NAMALWA (cell line): ENCODE results near the gene UBE2E3.
A peak's percentile ranks its signal among the peaks of the same experiment; 100 is the strongest.
"Not testable (repeated sequence)": the region's sequence is repeated elsewhere in the genome, so short reads cannot be mapped to it uniquely, and the experiment has no call there.

Experiments
- DNase-seq: peaks from one replicate; pipeline ENCODE4 v3.0.0-alpha.2; 2015; ENCODE audit warnings: low spot score

UBE2E3 gene

DNA sequence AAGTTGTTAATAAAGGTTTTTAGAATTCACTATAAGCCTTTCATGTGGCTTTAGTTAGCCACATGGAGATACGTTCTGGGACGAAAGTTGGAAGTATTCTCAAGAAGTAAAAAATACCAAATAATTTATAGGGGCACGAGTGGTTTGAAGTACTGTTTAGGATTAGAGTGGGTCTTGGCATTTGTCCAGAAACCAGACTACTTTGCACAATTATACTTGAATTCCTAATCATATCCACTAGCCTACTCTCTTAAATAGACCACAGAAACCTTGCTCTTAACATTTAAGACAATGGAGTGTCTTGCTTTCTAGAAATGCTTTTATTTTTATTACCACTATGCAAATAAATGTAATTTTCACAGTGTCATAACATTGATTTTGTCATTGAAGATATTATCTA, 44.6 kb downstream of the UBE2E3 start:
- DNase-seq, result no peak

DNA sequence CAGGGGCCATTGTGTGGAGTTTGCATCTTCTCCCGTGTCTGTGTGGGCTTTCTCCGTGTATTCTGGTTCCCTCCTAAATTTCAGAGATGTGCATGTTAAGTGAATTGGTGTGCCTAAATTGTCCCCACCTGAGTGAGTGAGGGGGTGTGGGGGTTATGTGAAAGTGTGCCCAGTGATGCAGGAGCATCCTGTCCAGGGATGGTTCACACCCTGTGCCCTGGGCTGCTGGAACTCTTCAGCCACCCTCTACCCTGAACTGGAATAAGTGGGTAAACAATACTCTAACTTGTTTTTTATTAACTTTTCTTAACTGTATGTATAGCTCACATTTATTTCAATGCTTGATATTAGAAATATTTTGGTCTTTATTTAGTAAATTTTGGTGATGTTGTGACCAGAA, 56.0 kb downstream of the UBE2E3 start:
- DNase-seq, result no peak

DNA sequence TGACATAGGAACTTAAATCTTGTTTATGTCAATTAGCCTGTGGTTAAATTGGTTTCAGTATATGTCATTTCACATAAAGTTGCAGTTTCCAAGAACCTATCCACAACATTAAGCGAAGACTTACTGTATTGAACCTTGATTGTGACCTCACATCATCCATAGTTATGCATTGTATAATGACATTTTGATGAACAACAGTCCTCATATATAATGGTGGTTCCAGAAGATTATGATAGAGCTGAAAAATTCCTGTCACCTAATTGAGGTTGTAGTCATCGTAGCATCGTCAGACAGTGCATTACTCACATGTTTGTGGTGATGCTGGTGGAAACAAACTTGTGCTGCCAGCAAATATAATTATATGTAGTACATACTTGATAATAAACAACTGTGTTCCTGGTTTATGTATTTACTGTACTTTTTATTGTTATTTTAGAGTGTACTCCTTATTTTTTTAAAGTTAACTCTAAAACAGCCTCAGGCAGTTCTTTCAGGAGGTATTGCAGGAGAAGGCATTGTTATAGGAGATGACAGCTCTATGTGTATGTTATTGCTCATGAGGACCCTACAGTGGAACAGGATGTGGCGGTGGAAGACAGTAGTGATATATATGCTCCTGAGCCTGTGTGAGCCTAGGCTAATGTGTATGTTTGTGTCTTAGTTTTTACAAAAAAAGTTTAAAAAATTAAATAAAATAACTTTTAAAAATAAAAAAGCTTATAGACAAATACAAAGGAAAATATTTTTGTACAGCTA, 56.6 kb downstream of the UBE2E3 start:
- no peak for DNase-seq

DNA sequence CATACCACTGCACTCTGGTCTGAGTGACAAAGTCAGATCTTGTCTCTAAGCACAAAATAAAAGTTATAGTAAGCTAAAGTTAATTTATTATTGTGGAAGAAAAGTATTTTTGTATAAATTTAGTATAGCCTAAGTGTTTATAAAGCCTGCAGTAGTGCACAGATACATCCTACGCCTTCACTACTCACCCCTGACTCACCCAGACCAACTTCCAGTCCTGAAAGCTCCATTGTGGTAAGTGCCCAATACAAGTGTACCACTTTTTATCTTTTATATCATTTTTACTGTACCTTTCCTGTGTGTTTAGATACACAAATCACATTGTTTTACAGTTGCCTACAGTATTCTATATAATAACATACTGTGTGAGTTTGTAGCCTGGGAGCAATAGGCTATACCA, 57.5 kb downstream of the UBE2E3 start:
- no peak for DNase-seq

DNA sequence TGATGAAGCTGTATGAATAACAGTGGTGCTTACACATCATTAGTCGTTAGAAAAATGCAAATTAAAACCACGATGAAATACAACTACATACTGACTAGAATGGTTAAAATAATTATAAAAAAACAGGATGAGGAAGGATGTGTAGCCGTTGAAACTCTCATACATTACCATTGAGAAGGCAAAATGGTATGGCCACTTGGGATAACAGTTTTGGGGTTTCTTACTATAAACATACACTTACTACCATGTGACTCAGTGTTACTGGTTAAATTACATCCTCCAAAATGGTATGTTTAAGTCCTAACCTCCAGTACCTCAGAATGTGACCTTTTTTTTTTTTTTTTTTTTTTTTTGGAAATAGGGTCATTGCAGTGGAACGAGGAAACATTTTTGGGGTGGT, 58.4 kb downstream of the UBE2E3 start:
- no peak for DNase-seq

DNA sequence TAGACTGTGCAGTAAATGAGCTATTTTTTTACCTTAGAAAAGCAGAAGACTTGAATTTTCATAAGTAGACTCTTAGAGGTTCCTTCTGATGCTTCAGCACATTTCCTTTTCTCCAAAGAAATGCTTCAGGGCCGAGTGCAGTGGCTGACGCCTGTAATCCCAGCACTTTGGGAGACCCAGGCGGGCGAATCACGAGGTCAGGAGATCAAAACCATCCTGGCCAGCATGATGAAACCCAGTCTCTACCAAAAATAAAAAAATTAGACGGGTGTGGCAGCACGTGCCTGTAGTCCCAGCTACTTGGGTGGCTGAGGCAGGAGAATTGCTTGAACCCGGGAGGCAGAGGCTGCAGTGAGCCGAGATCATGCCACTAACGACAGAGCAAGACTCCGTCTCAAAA, 60.4 kb downstream of the UBE2E3 start:
- DNase-seq, result not testable (repeated sequence)

DNA sequence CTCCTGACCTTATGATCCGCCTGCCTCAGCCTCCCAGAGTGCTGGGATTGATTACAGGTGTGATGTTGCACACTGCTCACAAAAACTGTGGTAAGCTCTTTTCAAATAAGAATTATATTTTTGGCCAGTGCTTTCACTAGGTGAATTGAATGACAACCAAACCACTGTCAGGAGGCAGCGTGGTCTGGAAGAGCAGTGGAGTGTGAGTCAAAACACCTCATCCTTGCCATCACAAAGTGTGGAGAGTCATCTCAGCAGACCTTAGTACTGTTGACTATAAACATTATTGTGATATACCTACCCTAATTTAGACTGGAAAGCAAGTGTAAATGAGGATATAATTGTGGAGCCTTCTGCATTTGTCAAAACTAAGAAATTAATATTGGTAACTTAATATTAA, 61.3 kb downstream of the UBE2E3 start:
- DNase-seq, result no peak

DNA sequence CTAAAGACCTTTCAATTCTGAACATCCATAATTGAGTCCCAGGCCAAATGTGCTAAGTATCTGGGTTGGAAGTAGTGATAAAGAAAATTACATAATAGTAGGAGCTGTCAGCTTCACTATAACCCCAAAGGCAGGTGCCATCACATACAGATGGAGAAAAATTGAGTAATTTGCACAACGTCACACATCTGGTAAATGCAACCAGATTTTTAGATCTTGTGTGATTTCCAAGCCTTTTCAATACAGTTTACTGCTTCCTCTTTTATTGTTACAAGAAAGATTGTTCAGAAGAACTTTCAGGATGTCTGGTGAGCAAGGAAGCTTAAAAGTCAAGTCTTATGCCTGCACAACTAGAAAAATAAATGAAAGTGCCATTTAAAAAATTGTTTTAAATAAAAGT, 62.3 kb downstream of the UBE2E3 start:
- DNase-seq, result no peak

DNA sequence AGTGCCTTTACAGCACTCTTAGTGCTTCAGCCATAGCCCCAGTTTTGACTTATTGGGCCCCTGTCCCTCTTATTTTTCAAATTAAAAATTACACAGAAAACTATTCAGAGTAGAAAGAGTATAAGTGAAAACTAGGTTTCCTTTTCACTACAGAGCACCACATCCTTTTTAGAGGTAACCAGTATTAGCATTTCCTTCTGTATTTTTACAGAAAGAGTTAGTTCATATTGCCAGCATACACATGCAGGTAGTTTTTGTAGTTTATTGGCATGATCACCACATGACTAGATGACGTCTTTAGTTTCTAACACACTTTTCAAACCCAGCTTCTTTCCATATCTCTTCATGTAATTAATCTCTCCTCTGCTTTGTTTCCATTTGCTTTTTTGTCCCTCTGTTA, 66.4 kb downstream of the UBE2E3 start:
- no peak for DNase-seq

DNA sequence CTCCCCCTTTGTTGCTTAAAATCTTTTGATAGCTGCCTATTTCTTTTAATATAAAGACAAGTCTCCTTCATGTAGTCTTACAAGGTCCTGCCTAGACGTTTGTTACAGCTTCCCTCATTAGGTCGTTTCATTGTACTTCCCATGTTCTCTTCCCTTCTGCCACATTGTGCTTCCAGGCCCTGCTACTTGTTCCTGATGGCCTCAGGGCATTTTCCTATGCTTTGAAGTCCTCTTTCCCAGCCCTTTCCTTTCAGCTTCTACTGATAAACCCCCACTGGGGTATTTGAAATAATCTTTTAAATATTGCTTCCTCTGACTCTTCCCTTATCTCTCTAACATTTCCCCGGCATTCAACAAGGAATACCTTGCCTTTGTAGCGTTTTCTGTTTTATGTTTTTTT, 67.4 kb downstream of the UBE2E3 start:
- DNase-seq, result no peak

DNA sequence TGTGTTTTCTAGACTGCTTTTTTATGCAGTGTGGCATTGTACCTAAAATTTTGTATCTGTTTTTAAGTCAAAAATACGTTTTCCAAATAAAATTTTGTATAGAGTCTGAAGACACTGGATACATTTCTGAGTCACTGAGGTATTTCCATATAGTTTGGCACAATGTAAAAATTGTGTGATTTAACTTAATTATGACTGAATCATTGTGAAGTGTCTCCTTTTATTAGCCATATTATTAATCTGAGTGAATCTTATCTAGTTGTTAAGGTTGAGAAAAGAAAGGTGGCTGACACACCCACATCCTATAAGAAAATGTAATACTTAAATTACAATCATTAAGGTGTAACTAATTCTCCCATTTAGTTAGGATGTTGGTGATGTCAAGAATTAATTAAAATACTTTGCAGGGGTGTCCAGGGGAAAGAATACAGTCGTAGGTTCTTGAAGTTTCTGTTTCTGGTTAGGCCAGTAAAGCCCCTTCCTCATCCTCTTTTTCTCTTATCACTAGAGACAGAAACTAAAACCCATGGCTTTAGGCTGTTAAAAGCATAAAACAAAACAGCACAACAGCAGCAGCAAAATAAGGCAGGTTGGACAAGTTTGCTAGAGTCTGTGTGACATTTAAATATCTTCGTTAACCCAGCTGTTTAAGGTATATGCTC, 71.6 kb downstream of the UBE2E3 start:
- no peak for DNase-seq

DNA sequence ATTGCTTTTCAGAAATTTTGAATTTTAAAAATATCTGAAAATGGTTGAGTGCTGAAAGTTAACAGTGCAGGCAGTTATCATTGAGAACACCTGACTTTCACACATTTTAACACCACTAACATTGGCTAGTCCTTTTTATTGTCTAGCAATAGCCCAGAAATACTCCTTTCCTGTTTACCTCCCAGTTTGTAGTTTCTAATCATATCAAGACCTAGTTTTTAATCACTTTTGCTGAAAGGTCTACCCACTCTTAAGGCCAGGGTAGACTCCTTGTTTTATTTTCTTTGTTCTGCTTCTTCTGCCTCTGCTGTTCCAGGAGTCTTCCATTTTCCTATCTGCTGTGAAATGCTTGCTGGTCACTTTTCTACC, 72.1 kb downstream of the UBE2E3 start:
- no peak for DNase-seq

DNA sequence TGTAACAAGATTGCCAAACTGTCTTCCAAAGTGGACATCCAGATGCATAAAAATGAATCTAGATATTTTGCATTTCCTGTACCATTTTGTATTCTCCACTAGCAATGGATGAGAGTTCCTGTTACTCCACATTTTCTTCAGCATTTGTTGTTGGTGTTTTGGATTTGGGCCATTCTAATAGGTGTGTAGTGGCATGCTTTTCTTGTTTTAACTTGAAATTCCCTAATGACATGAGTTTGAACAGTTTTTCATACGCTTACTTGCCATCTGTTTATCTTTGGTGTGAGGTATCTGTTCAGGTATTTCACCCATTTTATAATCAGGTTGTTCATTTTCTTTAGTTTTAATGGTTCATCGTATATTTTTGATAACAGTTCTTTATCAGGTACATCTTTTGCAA, 73.9 kb downstream of the UBE2E3 start:
- DNase-seq, result no peak

DNA sequence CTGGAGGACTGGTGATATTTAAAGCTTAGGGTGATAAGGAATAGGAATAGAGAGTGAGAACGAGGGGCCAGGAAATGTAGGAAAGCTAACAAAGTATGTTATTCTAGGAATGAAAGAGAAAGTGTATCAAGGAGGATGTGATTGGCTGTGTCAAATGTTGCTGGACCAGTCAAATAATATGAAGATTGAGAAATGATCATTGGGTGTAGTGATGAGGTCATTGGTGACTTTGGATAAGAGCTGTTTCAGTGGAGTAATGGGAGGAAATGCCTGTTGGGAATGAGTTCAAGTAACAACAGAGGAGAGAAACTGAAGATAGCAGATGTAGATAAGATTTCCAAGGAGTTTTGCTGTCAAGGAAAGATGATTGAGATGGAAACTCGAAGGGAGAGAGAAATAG, 74.4 kb downstream of the UBE2E3 start:
- DNase-seq, result no peak

DNA sequence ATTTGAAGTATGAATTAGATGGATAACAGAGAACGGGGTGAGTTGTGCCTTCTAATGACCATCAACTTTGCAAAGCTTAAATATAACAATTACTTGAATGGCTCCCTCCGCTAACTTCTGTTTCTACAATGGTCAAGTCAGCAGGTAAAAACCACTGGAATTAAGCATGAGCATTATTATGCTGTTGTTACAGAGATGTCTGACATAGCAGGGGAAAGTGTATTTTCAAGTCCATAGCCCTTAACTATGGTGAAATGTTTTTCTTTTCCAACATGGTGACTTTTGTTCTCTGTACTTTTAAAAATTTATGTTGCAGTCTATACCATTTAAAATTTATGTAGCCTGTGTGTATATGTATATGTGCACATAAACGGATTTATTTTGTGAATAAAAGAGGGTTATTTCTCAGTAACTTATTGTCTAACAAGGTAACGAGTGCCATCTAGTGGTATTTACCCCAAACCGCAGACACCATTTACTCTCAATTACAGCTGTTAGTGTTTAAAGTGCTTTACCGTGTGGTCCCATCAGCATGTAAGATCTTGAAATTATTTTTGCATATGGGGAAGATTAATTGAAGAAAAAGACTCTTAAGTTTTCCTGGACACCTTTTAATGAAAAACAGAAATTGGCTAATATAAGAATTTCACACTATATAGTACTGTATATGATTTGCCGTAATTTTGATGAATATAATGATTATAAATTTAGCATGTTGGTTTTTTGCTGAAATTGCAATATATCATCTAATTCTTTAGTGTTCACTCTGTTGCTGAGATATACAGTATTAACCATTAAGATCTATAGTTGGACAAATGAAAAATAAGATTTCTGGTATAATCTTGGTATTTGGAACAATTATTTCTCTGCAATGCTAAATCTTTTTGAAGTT, 78.2 kb downstream of the UBE2E3 start:
- DNase-seq, result peak; percentile 65

DNA sequence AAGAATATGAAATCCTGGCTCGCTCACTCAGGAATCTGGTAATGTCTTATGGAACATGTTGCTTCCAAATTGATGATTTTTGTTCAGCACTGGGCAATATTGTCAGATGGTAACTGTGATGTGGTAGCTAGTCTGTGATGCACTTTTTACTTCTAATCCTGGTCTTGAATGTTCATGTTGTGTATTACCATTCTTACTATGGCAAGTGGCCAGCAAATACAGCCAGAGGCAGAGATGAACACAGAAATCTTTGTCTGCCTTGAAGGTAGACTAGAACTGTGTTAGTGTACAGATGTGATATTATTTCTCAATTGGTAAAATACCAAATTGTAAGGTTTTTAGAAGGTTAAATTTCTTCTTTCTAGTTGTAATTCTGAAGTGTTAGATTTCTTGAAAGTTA, 83.3 kb downstream of the UBE2E3 start:
- no peak for DNase-seq

DNA sequence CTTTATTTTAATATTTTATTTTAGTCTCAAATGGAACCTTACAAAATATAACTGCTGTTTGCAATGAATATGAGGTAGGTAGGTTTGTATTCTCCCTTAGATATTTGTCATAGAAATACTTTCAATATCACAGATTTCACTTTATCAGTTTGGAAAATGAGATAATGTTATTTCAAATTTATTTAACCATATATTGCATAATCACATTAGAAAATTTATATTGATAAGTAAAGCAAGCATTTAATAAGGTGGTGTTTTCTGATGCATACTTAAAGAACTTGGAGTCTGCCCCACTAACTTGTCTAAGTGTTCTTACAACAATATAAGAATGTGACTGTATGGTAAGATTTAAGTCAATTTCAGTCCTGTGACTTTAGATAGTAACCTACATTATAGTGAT, 85.1 kb downstream of the UBE2E3 start:
- no peak for DNase-seq

DNA sequence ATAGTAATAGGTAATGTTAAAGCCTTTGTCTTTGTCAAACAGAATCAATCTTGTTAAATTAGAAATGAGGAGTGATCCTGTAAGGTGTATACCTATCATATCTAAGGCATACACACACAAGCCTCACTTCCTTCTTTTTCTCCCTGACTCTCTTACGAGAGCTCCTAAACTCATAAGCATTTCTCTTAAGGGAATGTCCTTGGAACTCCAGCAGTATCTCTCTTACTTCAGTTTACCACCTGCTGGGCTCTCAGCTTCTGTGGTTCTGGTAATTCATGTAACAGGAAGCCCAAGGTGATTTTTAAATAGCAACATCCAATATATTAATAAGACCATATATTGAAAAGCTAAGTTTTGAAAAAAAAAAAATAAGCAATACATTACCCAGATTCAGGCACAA, 85.9 kb downstream of the UBE2E3 start:
- no peak for DNase-seq

DNA sequence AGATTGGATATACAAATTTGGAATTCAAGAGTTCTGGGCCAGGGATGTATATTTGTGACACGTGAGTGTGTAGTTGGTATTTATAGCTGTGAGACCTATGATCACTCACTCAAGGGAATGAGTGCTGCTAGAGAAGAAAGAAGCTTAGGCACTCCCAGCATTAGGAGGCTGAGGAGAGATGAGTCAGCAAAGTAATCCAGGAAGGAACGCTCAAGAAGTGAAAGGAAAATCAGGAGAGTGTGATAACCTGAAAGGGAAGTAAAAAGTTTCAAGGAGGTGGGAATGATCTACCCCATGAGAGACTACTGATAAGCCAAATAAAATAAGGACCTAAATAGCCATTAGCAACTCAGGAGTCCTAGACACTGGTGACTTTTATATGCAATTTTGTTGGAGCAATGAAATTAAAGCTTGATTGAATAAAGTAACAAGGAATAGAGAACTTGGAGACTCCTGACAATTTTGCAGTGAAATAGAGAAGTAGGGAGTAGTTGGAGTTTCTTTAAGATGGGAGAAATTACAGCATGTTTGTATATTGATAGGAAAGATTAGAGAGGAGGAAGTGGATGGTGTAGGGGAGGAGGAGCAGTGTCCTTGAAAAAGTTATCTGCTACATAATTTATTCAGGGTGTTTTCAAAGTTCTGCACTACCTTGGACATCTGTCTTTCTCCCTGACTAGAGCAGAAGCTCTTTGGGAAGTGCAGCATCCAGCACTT, 89.9 kb downstream of the UBE2E3 start:
- no peak for DNase-seq

DNA sequence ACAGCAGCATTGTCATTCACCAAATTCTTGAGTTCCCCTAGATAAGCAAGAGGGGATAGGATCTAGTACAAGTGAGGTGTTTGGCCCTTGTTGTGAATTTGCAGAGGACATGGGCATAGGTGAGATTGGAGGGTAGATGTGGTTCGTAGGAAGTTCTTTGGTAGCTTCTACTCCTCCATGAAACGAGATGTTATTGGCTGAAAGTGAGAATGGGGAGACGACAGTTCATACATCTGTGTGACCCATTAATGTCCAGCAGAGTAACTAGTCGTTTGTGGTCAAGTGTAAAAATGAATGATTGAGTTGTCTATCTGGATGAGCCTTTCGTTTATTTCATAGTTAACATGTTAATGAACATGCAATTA, 90.4 kb downstream of the UBE2E3 start:
- DNase-seq, result no peak

DNA sequence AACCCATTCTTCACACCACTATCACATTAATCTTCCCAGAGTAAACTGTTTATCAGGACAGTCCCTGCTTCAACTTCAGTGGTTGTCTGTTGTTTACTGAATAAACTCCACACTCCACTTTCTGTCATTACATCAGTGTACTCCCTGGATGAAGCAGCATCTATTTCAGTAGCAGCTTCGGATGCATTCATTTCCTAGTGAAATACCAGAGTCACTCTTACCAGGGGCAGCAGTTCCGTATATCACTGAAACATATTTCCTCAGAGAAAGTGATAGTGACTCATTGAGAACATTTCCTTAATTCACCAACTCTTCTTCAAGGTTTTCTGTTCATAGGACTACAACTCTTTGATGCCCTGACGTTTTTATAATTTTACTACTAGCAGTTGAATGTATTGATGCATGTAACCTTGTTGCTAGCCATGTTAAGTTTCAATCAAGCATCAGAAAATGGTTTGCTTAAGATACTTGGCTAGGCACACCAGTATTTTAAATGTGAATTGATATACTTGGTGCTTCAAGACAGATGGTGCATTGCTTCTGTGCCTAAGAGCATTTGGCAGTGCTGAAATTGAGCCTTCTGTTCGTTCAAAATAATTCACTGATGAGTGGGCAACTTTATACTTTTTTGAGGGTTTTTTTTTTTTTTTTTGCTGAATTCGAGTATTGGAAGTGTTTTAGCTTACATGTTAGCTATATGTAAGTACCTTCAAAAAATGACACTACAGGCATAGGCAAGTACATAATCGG, 92.3 kb downstream of the UBE2E3 start:
- DNase-seq, result no peak

DNA sequence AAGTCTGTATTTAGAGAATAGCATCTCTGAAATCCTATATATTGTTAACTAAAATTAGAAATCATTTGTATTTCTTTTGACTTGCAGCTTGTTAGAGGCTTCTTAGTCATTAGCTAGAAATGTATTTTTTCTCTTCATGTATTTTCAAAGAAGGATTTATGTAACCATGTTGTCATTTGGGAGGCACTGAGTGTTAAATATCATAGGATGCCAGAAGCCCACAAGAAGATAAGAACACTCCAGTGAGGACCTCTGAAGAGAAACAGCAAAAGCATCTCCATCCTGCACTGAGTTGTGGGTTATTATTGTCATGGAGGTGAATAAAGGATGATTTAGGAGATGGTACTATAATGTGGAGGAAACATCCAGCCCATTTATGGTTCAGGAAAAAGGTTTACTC, 93.5 kb downstream of the UBE2E3 start:
- no peak for DNase-seq
